Esophagus squamous epithelium (tissue), 5 donors: Measurements from ENCODE around the gene NR3C1. TPM values are rescaled to one million over a fixed set of nuclear protein-coding genes. Genes with fewer than 3 reads are reported as not detected.

Experiments used
- DNase-seq: peaks from one replicate; lab custom pipeline; 2025; lab: John Stamatoyannopoulos, UW
- H3K27ac ChIP-seq, 4 donors: fragments of 200-600 bp; sonication (generic); one replicate each; pipeline ENCODE4 v1.5.1; 2016 to 2019; ENCODE audit warnings: mild to moderate bottlenecking in 1 of 4
- H3K27me3 ChIP-seq, 4 donors: fragments of 200-600 bp; sonication (generic); 1 replicate in 3 of 4; 2 replicates in 1 of 4; pipeline versions ENCODE4 v1.5.1 to v1.6.0; 2017 to 2021; ENCODE audit warnings: antibody characterized with exemption in 1 of 4
- H3K36me3 ChIP-seq, 3 donors: fragments of 200-600 bp; sonication (generic); one replicate each; pipeline ENCODE4 v1.5.1; 2016 to 2019
- H3K4me1 ChIP-seq, 3 donors: fragments of 200-600 bp; sonication (generic); one replicate each; pipeline ENCODE4 v1.5.1; 2017 to 2019
- H3K4me3 ChIP-seq, 4 donors: fragments of 200-600 bp; sonication (generic); 1 replicate in 3 of 4; 2 replicates in 1 of 4; pipeline ENCODE4 v1.5.1; 2016 to 2019; ENCODE audit warnings: mild to moderate bottlenecking in 2 of 4, moderate library complexity in 1 of 4
- H3K9me3 ChIP-seq, 3 donors: fragments of 200-600 bp; sonication (generic); one replicate each; pipeline ENCODE4 v1.5.1; 2016 to 2019
- CTCF ChIP-seq, 6 experiments: fragments of 450-650 bp in 4 of 6; fragments of 200-600 bp in 2 of 6; sonication (generic) in 2 of 6; IDR thresholded peaks; one replicate each; pipeline ENCODE4 v1.5.1; 2016 to 2019; ENCODE audit warnings: antibody characterized with exemption in 6 of 6, mild to moderate bottlenecking in 4 of 6, moderate library complexity in 4 of 6
- POLR2A ChIP-seq, 4 donors: fragments of 450-650 bp; IDR thresholded peaks; one replicate each; pipeline ENCODE4 v1.6.1; 2017; ENCODE audit warnings: antibody characterized with exemption in 4 of 4, mild to moderate bottlenecking in 4 of 4, moderate library complexity in 3 of 4
- WGBS, 2 donors: methylation state at CpG; one replicate each; pipeline ENCODE4 v1.1.5; 2018; 5-methylcytosine and 5-hydroxymethylcytosine counted together
- intact Hi-C: fragments of 100-400 bp; cut with DNase I; formaldehyde crosslinking; loops from one replicate; pipeline ENCODE4 v1.15.0; 2022
- total RNA-seq, 4 donors: library from RNA; depleted of rRNA; stranded (reverse); fragments of >200 nt; gene quantifications; one replicate each; pipeline ENCODE4 v1.1.0, GENCODE V29; 2016
- donor health status: DM: yes; HTN: yes; CAD: no.

NR3C1 gene
- total RNA-seq, 4 donors from 2014 or later = 16.7 to 51.1 (median 26.1) TPM

GRCh38 chr5:143436871-143437270 lies 33.4 kb upstream of the NR3C1 start:
- no peak for DNase-seq
- H3K27me3 ChIP-seq = no peaks in the 10 kb centered on the region
- no peak overlapping the region for H3K27ac ChIP-seq
- peaks cover 0 to 6% (median 0%) of the 10 kb centered on the region in 3 donors for H3K4me1 ChIP-seq
- no peak for TF ChIP-seq POLR2A (IDR thresholded peaks at IDR 0.05)
- no peak for TF ChIP-seq CTCF (IDR thresholded peaks at IDR 0.05)
- no peaks in the 10 kb centered on the region for H3K36me3 ChIP-seq
- 60 to 66% methylated on average over 2 of the region's 2 CpGs for WGBS, 2 donors
- H3K4me3 ChIP-seq = no peak overlapping the region
- intact Hi-C loops = no loop called here
- H3K9me3 ChIP-seq = no peaks in the 10 kb centered on the region

- no peak for DNase-seq
- WGBS, 2 donors = 44 to 78% methylated on average over 6 of the region's 6 CpGs
- Histone ChIP-seq H3K9me3 (no peaks in the 10 kb centered on the region), H3K27ac (peak overlapping the region in 1 of 4 donors; percentile 26), H3K36me3 (no peaks in the 10 kb centered on the region), H3K4me3 (peak overlapping the region in 3 of 4 donors; percentile 6 to 33 (median 16)), H3K27me3 (no peaks in the 10 kb centered on the region), H3K4me1 (peaks cover 0 to 6% (median 0%) of the 10 kb centered on the region in 3 donors)
- intact Hi-C loops = no loop called here
- TF ChIP-seq POLR2A (IDR thresholded peaks at IDR 0.05) (no peak), CTCF (IDR thresholded peaks at IDR 0.05) (no peak)
Measured at GRCh38 chr5:143435210-143435657, 31.7 kb upstream of the NR3C1 start.

GRCh38 chr5:143434261-143435209 lies 31.0 kb upstream of the NR3C1 start:
- Histone ChIP-seq H3K27me3 (no peaks in the 10 kb centered on the region), H3K9me3 (no peaks in the 10 kb centered on the region), H3K4me3 (peak overlapping the region in 3 of 4 donors; percentile 6 to 33 (median 16)), H3K4me1 (peaks cover 0 to 6% (median 0%) of the 10 kb centered on the region in 3 donors), H3K27ac (peak overlapping the region in 1 of 4 donors; percentile 26), H3K36me3 (no peaks in the 10 kb centered on the region)
- no peak for DNase-seq
- TF ChIP-seq POLR2A (IDR thresholded peaks at IDR 0.05) = peak in 1 of 4 donors; percentile 17
- TF ChIP-seq CTCF (IDR thresholded peaks at IDR 0.05) = no peak
- intact Hi-C loops = no loop called here
- 60 to 61% methylated on average over 7 of the region's 7 CpGs for WGBS, 2 donors

GRCh38 chr5:143433670-143434069 lies 30.2 kb upstream of the NR3C1 start:
- TF ChIP-seq CTCF (IDR thresholded peaks at IDR 0.05) (no peak), POLR2A (IDR thresholded peaks at IDR 0.05) (no peak)
- no peaks in the 10 kb centered on the region for H3K36me3 ChIP-seq
- intact Hi-C loops = no loop called here
- no peak for DNase-seq
- no peaks in the 10 kb centered on the region for H3K9me3 ChIP-seq
- WGBS, 2 donors = 86 to 87% methylated on average over 2 of the region's 2 CpGs
- H3K4me1 ChIP-seq = peaks cover 0 to 6% (median 0%) of the 10 kb centered on the region in 3 donors
- H3K4me3 ChIP-seq = no peak overlapping the region
- H3K27ac ChIP-seq = no peak overlapping the region
- no peaks in the 10 kb centered on the region for H3K27me3 ChIP-seq

GRCh38 chr5:143432658-143433239 lies 29.3 kb upstream of the NR3C1 start:
- Histone ChIP-seq H3K4me3 (no peak overlapping the region), H3K27ac (no peak overlapping the region), H3K4me1 (peaks cover 0 to 6% (median 0%) of the 10 kb centered on the region in 3 donors), H3K9me3 (no peaks in the 10 kb centered on the region), H3K27me3 (no peaks in the 10 kb centered on the region), H3K36me3 (no peaks in the 10 kb centered on the region)
- TF ChIP-seq CTCF (IDR thresholded peaks at IDR 0.05) (no peak), POLR2A (IDR thresholded peaks at IDR 0.05) (no peak)
- intact Hi-C loops = no loop called here
- 91% methylated on average over 7 of the region's 7 CpGs for WGBS, 2 donors
- no peak for DNase-seq
